OCI-LY3 (cell line): Measurements from ENCODE around the gene ELAVL1.

Source experiments
- H2AFZ ChIP-seq: fragments of 200-600, 300-600 bp; shearing (Covaris generic); 2 replicates; pipeline ENCODE4 v1.6.0; 2014; ENCODE audit warnings: antibody characterized with exemption, low read depth, low read length
- H3K27ac ChIP-seq: fragments of 200-600, 300-600 bp; sonication (generic); 2 replicates; pipeline ENCODE4 v1.5.1; 2014; ENCODE audit warnings: mild to moderate bottlenecking, low read length, moderate library complexity, mixed read lengths
- H3K27me3 ChIP-seq: fragments of 200-600, 300-600 bp; sonication (generic); 2 replicates; pipeline ENCODE4 v1.6.1; 2014; ENCODE audit warnings: low read depth, low read length, mixed read lengths
- H3K36me3 ChIP-seq: fragments of 200-600, 300-600 bp; sonication (generic); replicated peaks from 2 replicates; pipeline ENCODE3; 2014; ENCODE audit warnings: low read depth, low read length, mixed read lengths
- H3K4me1 ChIP-seq: fragments of 300-600, 200-600 bp; sonication (generic); 2 replicates; pipeline ENCODE4 v1.6.1; 2014; ENCODE audit warnings: low read length, mixed read lengths
- H3K4me2 ChIP-seq: fragments of 200-600, 300-600 bp; sonication (generic); 2 replicates; pipeline ENCODE4 v1.6.1; 2014; ENCODE audit warnings: low read length, mixed read lengths
- H3K4me3 ChIP-seq: fragments of 300-600, 200-600 bp; sonication (generic); 2 replicates; pipeline ENCODE4 v1.5.1; 2014; ENCODE audit warnings: antibody characterized with exemption, mild to moderate bottlenecking, low read length, moderate library complexity
- H3K79me2 ChIP-seq: fragments of 300-600, 200-600 bp; shearing (Covaris generic); 2 replicates; pipeline ENCODE4 v1.6.1; 2014; ENCODE audit warnings: mild to moderate bottlenecking, low read length, mixed read lengths
- H3K9ac ChIP-seq: fragments of 300-600, 200-600 bp; shearing (Covaris generic); 2 replicates; pipeline ENCODE4 v1.6.0; 2014; ENCODE audit warnings: mild to moderate bottlenecking, low read length, moderate library complexity
- H3K9me3 ChIP-seq: fragments of 200-600, 300-600 bp; shearing (Covaris generic); 2 replicates; pipeline ENCODE4 v1.6.1; 2014; ENCODE audit warnings: low read length, mixed read lengths; ENCODE audit not compliant: insufficient read depth
- H4K20me1 ChIP-seq: fragments of 200-600, 300-600 bp; sonication (generic); 2 replicates; pipeline ENCODE4 v1.6.1; 2016; ENCODE audit warnings: low read length, mixed read lengths; ENCODE audit not compliant: insufficient read depth
- EZH2phosphoT487 ChIP-seq: fragments of 200-600 bp; shearing (Covaris generic); IDR thresholded peaks from 2 replicates; pipeline ENCODE4 v1.6.1; 2018; ENCODE audit warnings: antibody characterized with exemption, mixed run types, low read depth
- TF ChIP-seq, protein P1 (sequence below): fragments of 200-600, 300-600 bp; sonication (generic); IDR thresholded peaks from 2 replicates; pipeline ENCODE4 v1.5.1; 2014; ENCODE audit warnings: antibody characterized with exemption, low read length, low read depth

The ELAVL1 gene

DNA sequence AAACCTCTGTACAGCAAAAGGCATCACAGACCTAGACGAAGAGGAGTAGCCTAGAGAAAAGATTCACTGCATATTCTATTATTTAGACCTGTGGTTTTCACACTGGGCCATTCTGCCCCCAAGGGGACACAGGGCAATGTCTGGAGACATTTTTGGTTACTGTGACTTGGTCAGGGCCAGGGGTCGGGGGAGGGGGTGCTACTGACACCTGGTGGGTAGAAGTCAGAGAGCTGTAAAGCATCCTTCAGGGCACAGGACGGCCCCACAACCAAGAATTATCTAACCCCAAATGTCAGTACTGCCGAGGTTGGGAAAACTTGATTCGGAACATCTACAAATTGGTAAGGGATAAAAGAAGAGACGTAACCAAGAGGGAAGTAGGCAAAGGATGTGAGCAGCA is 11.3 kb downstream of the ELAVL1 start:
- H4K20me1 ChIP-seq = peaks cover 74% of the 10 kb centered on the region
- H3K4me3 ChIP-seq = no peak overlapping the region
- no peaks in the 10 kb centered on the region for H3K27me3 ChIP-seq

GRCh38 chr19:7993560-7993959 is 11.9 kb downstream of the ELAVL1 start:
- Histone ChIP-seq H3K9ac (no peak overlapping the region), H3K4me1 (no peaks in the 10 kb centered on the region), H4K20me1 (peaks cover 73% of the 10 kb centered on the region), H3K27me3 (no peaks in the 10 kb centered on the region), H3K79me2 (peaks cover 85% of the 10 kb centered on the region), H2AFZ (no peak overlapping the region), H3K9me3 (no peaks in the 10 kb centered on the region), H3K4me2 (no peak overlapping the region), H3K4me3 (no peak overlapping the region), H3K36me3 (peaks cover 40% of the 10 kb centered on the region), H3K27ac (no peak overlapping the region)
- TF ChIP-seq EZH2phosphoT487 = no peak
- TF ChIP-seq, protein P1, sequence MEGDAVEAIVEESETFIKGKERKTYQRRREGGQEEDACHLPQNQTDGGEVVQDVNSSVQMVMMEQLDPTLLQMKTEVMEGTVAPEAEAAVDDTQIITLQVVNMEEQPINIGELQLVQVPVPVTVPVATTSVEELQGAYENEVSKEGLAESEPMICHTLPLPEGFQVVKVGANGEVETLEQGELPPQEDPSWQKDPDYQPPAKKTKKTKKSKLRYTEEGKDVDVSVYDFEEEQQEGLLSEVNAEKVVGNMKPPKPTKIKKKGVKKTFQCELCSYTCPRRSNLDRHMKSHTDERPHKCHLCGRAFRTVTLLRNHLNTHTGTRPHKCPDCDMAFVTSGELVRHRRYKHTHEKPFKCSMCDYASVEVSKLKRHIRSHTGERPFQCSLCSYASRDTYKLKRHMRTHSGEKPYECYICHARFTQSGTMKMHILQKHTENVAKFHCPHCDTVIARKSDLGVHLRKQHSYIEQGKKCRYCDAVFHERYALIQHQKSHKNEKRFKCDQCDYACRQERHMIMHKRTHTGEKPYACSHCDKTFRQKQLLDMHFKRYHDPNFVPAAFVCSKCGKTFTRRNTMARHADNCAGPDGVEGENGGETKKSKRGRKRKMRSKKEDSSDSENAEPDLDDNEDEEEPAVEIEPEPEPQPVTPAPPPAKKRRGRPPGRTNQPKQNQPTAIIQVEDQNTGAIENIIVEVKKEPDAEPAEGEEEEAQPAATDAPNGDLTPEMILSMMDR = no peak

More for the DNA sequence above, 11.3 kb downstream of the ELAVL1 start:
- Histone ChIP-seq H3K79me2 (peaks cover 85% of the 10 kb centered on the region), H3K9ac (no peak overlapping the region), H3K27ac (no peak overlapping the region), H3K9me3 (no peaks in the 10 kb centered on the region), H3K36me3 (peaks cover 36% of the 10 kb centered on the region), H3K4me2 (no peak overlapping the region), H3K4me1 (no peaks in the 10 kb centered on the region), H2AFZ (no peak overlapping the region)
- TF ChIP-seq, protein P1 = no peak
- TF ChIP-seq EZH2phosphoT487 = no peak

DNA sequence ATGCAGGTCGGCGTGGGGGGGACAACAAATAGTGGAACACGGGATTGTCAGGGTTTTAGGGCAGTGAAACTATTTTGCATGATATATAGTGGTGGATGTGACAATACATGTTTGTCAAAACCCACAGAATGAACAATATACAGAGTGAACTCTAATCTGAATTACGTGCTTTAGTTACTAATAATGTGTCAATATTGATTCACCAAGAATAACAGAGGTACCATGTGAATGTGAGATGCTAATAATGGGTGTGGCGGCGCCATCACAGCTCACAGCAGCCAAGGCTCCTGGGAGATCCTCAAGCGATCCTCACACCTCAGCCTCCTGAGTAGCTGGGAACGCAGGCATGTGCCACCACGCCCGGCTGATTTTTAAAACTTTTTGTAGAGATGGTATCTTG is 12.9 kb downstream of the ELAVL1 start:
- Histone ChIP-seq H4K20me1 (peaks cover 72% of the 10 kb centered on the region), H3K4me1 (no peaks in the 10 kb centered on the region), H3K27ac (no peak overlapping the region), H3K4me3 (no peak overlapping the region), H3K9me3 (no peaks in the 10 kb centered on the region), H2AFZ (no peak overlapping the region), H3K27me3 (no peaks in the 10 kb centered on the region), H3K9ac (no peak overlapping the region), H3K4me2 (no peak overlapping the region), H3K36me3 (peaks cover 44% of the 10 kb centered on the region), H3K79me2 (peaks cover 85% of the 10 kb centered on the region)
- TF ChIP-seq, protein P1 = no peak
- no peak for TF ChIP-seq EZH2phosphoT487

DNA sequence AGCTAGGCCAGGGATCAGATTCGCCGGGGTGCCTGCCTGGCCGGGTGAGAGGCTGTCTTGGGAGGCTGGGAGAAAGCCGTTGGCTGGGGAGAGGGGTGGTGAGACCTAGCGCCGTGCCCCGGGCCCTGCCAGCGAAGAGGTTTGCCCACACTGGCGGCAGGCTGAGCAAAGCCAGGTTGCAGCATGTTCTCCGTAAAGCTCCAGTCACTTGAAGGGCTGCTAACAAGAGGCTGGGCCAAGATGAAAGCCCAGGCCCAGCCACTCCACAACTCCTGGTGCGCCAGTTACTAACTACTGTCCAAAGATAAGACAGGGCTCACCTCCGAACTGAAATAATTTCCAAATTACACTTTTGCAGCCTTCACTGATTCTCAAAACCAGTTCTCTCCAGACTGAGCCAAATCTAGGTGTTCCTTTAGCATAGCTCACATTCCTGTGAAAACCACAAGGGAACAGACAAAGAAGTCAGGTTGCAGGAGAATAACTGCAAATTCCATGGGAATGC is 16.3 kb downstream of the ELAVL1 start:
- Histone ChIP-seq H3K27me3 (no peaks in the 10 kb centered on the region), H3K4me3 (no peak overlapping the region), H3K79me2 (peaks cover 85% of the 10 kb centered on the region), H3K27ac (no peak overlapping the region), H3K4me1 (no peaks in the 10 kb centered on the region), H3K9ac (no peak overlapping the region), H3K4me2 (no peak overlapping the region), H3K36me3 (peaks cover 65% of the 10 kb centered on the region), H2AFZ (no peak overlapping the region), H3K9me3 (no peaks in the 10 kb centered on the region), H4K20me1 (peaks cover 71% of the 10 kb centered on the region)
- TF ChIP-seq EZH2phosphoT487 = no peak
- TF ChIP-seq, protein P1 = no peak
